Stomach (tissue), 8 donors: Measurements from ENCODE around the gene TARP.

ENCODE experiments used
- DNase-seq, 2 donors: peaks; one replicate each; pipeline versions ENCODE4 v3.0.0 to v3.0.0-alpha.2; 2013 to 2019
- H3K27ac ChIP-seq, 5 donors: fragments of 200-600 bp in 4 of 5; sonication (generic) in 4 of 5; one replicate each; pipeline ENCODE4 v1.5.1; 2013 to 2019; ENCODE audit warnings: mild to moderate bottlenecking in 1 of 5, moderate library complexity in 1 of 5
- H3K27me3 ChIP-seq, 3 donors: fragments of 200-600 bp; sonication (generic); one replicate each; pipeline ENCODE4 v1.5.1; 2017 to 2019; ENCODE audit warnings: mixed run types in 1 of 3
- H3K36me3 ChIP-seq, 4 donors: fragments of 200-600 bp; sonication (generic); 1 replicate in 3 of 4; 2 replicates in 1 of 4; pipeline ENCODE4 v1.5.1; 2016 to 2019
- H3K4me1 ChIP-seq, 4 donors: fragments of 200-600 bp; sonication (generic); one replicate each; pipeline ENCODE4 v1.5.1; 2016 to 2019
- H3K4me3 ChIP-seq, 4 donors: fragments of 200-600 bp; sonication (generic) in 3 of 4; one replicate each; pipeline ENCODE4 v1.5.1; 2016 to 2019; ENCODE audit warnings: mild to moderate bottlenecking in 1 of 4
- H3K9me3 ChIP-seq, 4 donors: fragments of 200-600 bp; sonication (generic); one replicate each; pipeline ENCODE4 v1.5.1; 2016 to 2019
- CTCF ChIP-seq, 7 experiments: fragments of 450-650 bp in 4 of 7; fragments of 200-600 bp in 3 of 7; sonication (generic) in 3 of 7; IDR thresholded peaks; one replicate each; pipeline ENCODE4 v1.5.1; 2016 to 2019; ENCODE audit warnings: antibody characterized with exemption in 7 of 7, control low read depth in 2 of 7, mild to moderate bottlenecking in 1 of 7
- EP300 ChIP-seq: sonication (generic); formaldehyde crosslinking; IDR thresholded peaks from one replicate; pipeline ENCODE4 v1.6.1; 2017; ENCODE audit warnings: antibody characterized with exemption
- POLR2A ChIP-seq, 4 donors: fragments of 450-650 bp; IDR thresholded peaks; one replicate each; pipeline ENCODE4 v1.6.1; 2016; ENCODE audit warnings: antibody characterized with exemption in 4 of 4, control low read depth in 2 of 4, mild to moderate bottlenecking in 1 of 4, moderate library complexity in 1 of 4
- POLR2AphosphoS5 ChIP-seq, 3 donors: sonication (generic); formaldehyde crosslinking; IDR thresholded peaks; one replicate each; pipeline ENCODE4 v1.6.1; 2016; ENCODE audit warnings: antibody characterized with exemption in 3 of 3
- WGBS, 5 donors: extraction: QIAGEN DNeasy Blood & Tissue Kit in 3 of 5; methylation state at CpG; one replicate each; pipeline versions ENCODE4 v1.1.5 to v1.1.7; 2013 to 2018; 5-methylcytosine and 5-hydroxymethylcytosine counted together
- intact Hi-C: fragments of 100-400 bp; cut with DNase I; formaldehyde crosslinking; loops from one replicate; pipeline ENCODE4 v1.15.1; 2023; ENCODE audit warnings: low total_unique reads
- donor health status: healthy with polysubstance abuse.
- donor health status: Bipolar disorder and iron deficiency.
- donor health status: healthy.

The TARP gene

DNA sequence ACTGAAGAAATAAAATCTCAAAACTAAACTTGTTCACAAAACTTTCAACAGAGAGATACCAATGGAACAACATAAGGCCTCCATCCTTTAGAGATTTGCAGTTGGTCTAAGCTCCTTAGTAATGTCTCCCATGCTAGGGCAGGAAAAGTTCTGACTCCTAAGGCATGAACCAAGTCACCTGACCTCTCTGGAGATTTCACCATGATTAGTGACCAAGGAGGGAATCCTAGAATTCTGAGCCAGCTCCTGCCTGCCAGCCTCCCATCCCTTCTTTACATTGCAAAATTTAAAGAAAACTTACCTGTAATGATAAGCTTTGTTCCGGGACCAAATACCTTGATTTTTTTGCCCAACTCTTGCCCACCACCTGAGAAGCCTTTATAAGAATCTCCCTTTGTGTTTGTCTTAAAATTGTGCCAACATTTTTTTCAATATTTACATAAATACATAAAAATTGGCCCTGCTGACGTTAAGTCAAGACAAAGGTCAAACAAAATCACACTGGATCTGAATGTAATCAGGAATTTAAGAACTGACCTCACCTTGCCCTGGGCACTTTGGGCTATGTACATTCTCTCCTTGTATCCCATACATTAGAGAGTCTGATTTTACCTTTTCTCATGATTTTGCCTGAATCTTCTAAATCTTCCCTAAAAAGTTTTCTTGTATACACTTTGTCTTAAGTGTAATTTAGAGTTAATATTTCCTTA lies at the start of gene TARP:
TSS of gene TARP (minus strand) at position 351 of the 710 bp plus-strand sequence.
- Histone ChIP-seq H3K9me3 (no peaks in the 10 kb centered on the region), H3K36me3 (no peaks in the 10 kb centered on the region), H3K4me1 (no peaks in the 10 kb centered on the region), H3K4me3 (no peak within 1 kb of the TSS), H3K27ac (no peak within 1 kb of the TSS), H3K27me3 (no peaks in the 10 kb centered on the region)
- WGBS, 5 donors, result 26 to 60% (median 48%) methylated on average over 2 of the region's 2 CpGs
- intact Hi-C loops, result no loop called here
- TF ChIP-seq EP300, result no peak
- TF ChIP-seq POLR2A (IDR thresholded peaks at IDR 0.05), result no peak
- TF ChIP-seq POLR2AphosphoS5 (IDR thresholded peaks at IDR 0.05), result no peak
- TF ChIP-seq CTCF (IDR thresholded peaks at IDR 0.05), result no peak
- no peak for DNase-seq

- TF ChIP-seq POLR2AphosphoS5 (IDR thresholded peaks at IDR 0.05) (no peak), CTCF (IDR thresholded peaks at IDR 0.05) (no peak), EP300 (no peak), POLR2A (IDR thresholded peaks at IDR 0.05) (no peak)
- Histone ChIP-seq H3K27ac (no peak overlapping the region), H3K9me3 (no peaks in the 10 kb centered on the region), H3K4me1 (no peaks in the 10 kb centered on the region), H3K36me3 (no peaks in the 10 kb centered on the region), H3K4me3 (no peak overlapping the region), H3K27me3 (no peaks in the 10 kb centered on the region)
- DNase-seq, result no peak
- 37 to 93% (median 58%) methylated on average over 3 of the region's 3 CpGs for WGBS, 5 donors
- intact Hi-C loops, result no loop called here
Observed at GRCh38 chr7:38323156-38323555, 49.7 kb upstream of the TARP start.

DNA sequence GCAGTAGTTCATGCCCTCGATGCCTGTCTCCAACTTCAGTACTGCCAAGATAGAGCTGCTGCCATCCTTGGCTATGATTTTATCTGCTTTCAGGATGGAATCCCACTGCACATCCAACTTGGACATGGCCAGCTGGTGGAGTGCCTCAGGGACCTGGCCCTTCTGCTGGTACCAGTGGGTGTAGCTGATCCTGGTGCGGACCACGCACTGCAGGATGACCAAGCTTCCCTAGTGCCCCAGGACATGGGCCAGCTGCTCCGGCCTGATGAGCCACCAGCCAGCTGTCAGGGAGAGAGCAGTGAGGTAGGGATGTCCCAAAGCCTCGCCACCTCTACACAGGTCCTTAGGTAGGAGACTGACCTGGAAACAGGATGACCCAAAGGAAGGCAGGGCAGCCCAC lies 49.0 kb upstream of the TARP start:
- WGBS, 5 donors, result 73 to 97% (median 78%) methylated on average over 4 to 5 of the region's 5 CpGs
- intact Hi-C loops, result no loop called here

DNA sequence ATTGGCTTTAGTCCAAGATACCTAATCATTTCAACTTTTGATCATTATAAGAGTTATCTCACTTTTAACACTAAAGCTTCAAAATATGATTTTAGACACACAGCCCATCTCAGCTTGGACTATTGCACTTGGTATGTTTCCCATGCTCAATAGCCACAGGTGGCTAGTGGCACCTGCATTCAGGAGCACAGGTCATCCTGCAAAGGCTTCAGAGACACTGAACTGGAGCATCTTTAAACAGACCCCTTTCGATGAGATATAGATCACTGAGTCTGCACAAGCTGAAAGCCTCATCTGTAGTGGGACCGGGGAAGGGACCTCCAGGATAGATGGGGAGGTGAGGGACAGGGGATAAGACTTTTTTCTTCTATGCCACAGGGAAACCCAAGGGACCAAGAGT lies 48.5 kb upstream of the TARP start:
- DNase-seq, result no peak
- no peak overlapping the region for H3K4me3 ChIP-seq
- no peaks in the 10 kb centered on the region for H3K4me1 ChIP-seq
- no peaks in the 10 kb centered on the region for H3K9me3 ChIP-seq
- H3K36me3 ChIP-seq, result no peaks in the 10 kb centered on the region
- 83 to 100% (median 93%) methylated on average over 2 of the region's 2 CpGs for WGBS, 5 donors
- no peak overlapping the region for H3K27ac ChIP-seq
- no peaks in the 10 kb centered on the region for H3K27me3 ChIP-seq
- no peak for TF ChIP-seq POLR2AphosphoS5 (IDR thresholded peaks at IDR 0.05)
- TF ChIP-seq CTCF (IDR thresholded peaks at IDR 0.05), result no peak
- no peak for TF ChIP-seq EP300
- no peak for TF ChIP-seq POLR2A (IDR thresholded peaks at IDR 0.05)
- intact Hi-C loops, result no loop called here

More for the DNA sequence above, 49.0 kb upstream of the TARP start:
- no peak for TF ChIP-seq CTCF (IDR thresholded peaks at IDR 0.05)
- no peak for TF ChIP-seq EP300
- TF ChIP-seq POLR2A (IDR thresholded peaks at IDR 0.05), result no peak
- TF ChIP-seq POLR2AphosphoS5 (IDR thresholded peaks at IDR 0.05), result no peak
- Histone ChIP-seq H3K27me3 (no peaks in the 10 kb centered on the region), H3K36me3 (no peaks in the 10 kb centered on the region), H3K27ac (no peak overlapping the region), H3K4me1 (no peaks in the 10 kb centered on the region), H3K9me3 (no peaks in the 10 kb centered on the region), H3K4me3 (no peak overlapping the region)
- no peak for DNase-seq
